ENCODE results near the gene CFAP210. TPM values are rescaled to one million over a fixed set of nuclear protein-coding genes. Genes with fewer than 3 reads are reported as not detected.

The CFAP210 gene
- total and polyA plus RNA-seq, 9 of the 15 experiments (the other 6 are each of a cell fraction or from before 2014, with no cell fraction given), result 0.75 to 3.6 (median 1.3) TPM

DNA sequence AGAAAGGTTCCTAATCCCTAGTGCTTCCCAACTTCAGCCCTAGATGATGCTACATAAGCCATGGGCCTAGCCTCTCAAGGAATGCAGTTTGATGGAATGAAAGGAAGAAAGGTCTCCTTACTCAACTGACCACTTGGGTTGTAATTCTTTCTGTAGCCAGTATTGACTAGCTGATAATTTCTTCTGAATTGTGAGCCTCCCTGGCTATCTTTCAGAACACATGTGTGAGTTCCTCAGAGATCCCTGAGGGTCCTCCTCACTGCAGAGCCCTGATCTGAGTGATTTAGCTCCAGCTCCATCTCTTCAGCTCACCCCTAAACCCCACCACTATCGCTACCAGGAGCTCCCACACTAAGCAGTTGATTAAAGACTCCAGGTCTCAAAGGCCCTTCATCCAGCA lies 31.5 kb downstream of the CFAP210 start:
- DNase-seq (ENCODE audit: extremely low read depth in 1 of 4, low spot score in 3 of 4) (peak; percentile 64 to 92 (median 80)), ATAC-seq (peak; percentile 71), FAIRE-seq (peak; percentile 82)
- intact Hi-C loops (cut with micrococcal nuclease), result loop anchor here (10.0 kb wide), 1 partner anchor 262 kb away; no protein-coding TSS in a partner anchor
- Histone ChIP-seq H3K4me1 (replicated peaks in 1 of 2; ENCODE audit: control insufficient read depth in 2 of 2, insufficient read depth in 2 of 2, low read length in 2 of 2) (peaks cover 10 to 57% of the 10 kb centered on the region in 2 experiments), H2AFZ (ENCODE audit: low read depth, low read length) (peak overlapping the region; percentile 0; the same call in 1 of the 2 replicates), H3K9me1 (ENCODE audit: control insufficient read depth, insufficient read depth, low read length) (no peaks in the 10 kb centered on the region), H3K27me3 (ENCODE audit: control insufficient read depth in 2 of 2, insufficient read depth in 2 of 2, low read length in 2 of 2) (no peaks in the 10 kb centered on the region), H3K79me2 (ENCODE audit: control insufficient read depth, insufficient read depth, low read length) (no peaks in the 10 kb centered on the region), H3K4me3 (no peak overlapping the region), H3K27ac (ENCODE audit: extremely low read depth, low read depth, low read length) (peak overlapping the region; percentile 53; the same call in 2 of the 3 replicates), H3K36me3 (ENCODE audit: control insufficient read depth, insufficient read depth, low read length) (no peaks in the 10 kb centered on the region), H4K20me1 (replicated peaks; ENCODE audit: control insufficient read depth, insufficient read depth, low read length) (no peaks in the 10 kb centered on the region), H3K9ac (ENCODE audit: insufficient read depth in 1 of 2, low read depth in 2 of 2, low read length in 2 of 2) (peak overlapping the region in 1 of 2 experiments; percentile 46; a peak in 1 of 4 replicates), H3K9me3 (replicated peaks; ENCODE audit: control insufficient read depth, insufficient read depth, low read depth, low read length) (no peaks in the 10 kb centered on the region), H3K4me2 (ENCODE audit: insufficient read depth, low read length) (peak overlapping the region; percentile 57)
- BruUV-seq (replicated peaks), result no TSS peak
- 7% methylated on average over 1 of the region's 1 CpG for WGBS (ENCODE audit: insufficient coverage, low coverage, missing lambda C conversion rate)
- ChIA-PET CTCF (ENCODE audit: low intra/inter-chr PET ratio) (interaction anchor here (0.6 to 0.7 kb wide), 2 partner anchors 130 to 140 kb away, joined by 3 read pairs; no protein-coding TSS in a partner anchor), POLR2A (interaction anchor here (0.9 kb wide), 1 partner anchor 17 kb away, joined by 4 read pairs; no protein-coding TSS in a partner anchor)
- in situ Hi-C loops (cut with MboI), result no loop called here
- no peak for TF ChIP-seq ZNF175 (CRISPR knock-in tag; IDR thresholded peaks at IDR 0.05; ENCODE audit: low read depth)
- no peak for TF ChIP-seq ZNF644 (tag; IDR thresholded peaks at IDR 0.05; ENCODE audit: low read depth)
- TF ChIP-seq, protein P1, sequence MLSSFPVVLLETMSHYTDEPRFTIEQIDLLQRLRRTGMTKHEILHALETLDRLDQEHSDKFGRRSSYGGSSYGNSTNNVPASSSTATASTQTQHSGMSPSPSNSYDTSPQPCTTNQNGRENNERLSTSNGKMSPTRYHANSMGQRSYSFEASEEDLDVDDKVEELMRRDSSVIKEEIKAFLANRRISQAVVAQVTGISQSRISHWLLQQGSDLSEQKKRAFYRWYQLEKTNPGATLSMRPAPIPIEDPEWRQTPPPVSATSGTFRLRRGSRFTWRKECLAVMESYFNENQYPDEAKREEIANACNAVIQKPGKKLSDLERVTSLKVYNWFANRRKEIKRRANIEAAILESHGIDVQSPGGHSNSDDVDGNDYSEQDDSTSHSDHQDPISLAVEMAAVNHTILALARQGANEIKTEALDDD (IDR thresholded peaks at IDR 0.05), result peak; percentile 74
- TF ChIP-seq NCOA1 (IDR thresholded peaks at IDR 0.05; ENCODE audit: low read depth), result peak; percentile 51; the same call in 1 of the 2 replicates
- peak; percentile 56 for TF ChIP-seq GATAD2B (IDR thresholded peaks at IDR 0.05; ENCODE audit: borderline replicate concordance)
- no peak for TF ChIP-seq MXI1 (IDR thresholded peaks at IDR 0.05; ENCODE audit: low read depth, low read length)
- no peak for TF ChIP-seq POLR2H (tag; IDR thresholded peaks at IDR 0.05; ENCODE audit: low read depth)
- TF ChIP-seq ZNF232 (CRISPR knock-in tag; IDR thresholded peaks at IDR 0.05), result no peak
- no peak for TF ChIP-seq ETS2 (tag; IDR thresholded peaks at IDR 0.05; ENCODE audit: borderline replicate concordance, poor library complexity, severe bottlenecking)
- peak; percentile 72 for TF ChIP-seq KLF16 (IDR thresholded peaks at IDR 0.05)
- TF ChIP-seq HDAC1 (IDR thresholded peaks at IDR 0.05), result peak in 1 of 2 experiments; percentile 46; a peak in 1 of 4 replicates
- TF ChIP-seq STAG1 (CRISPR knock-in tag; IDR thresholded peaks at IDR 0.05; ENCODE audit: borderline replicate concordance), result no peak
- TF ChIP-seq, protein P2, sequence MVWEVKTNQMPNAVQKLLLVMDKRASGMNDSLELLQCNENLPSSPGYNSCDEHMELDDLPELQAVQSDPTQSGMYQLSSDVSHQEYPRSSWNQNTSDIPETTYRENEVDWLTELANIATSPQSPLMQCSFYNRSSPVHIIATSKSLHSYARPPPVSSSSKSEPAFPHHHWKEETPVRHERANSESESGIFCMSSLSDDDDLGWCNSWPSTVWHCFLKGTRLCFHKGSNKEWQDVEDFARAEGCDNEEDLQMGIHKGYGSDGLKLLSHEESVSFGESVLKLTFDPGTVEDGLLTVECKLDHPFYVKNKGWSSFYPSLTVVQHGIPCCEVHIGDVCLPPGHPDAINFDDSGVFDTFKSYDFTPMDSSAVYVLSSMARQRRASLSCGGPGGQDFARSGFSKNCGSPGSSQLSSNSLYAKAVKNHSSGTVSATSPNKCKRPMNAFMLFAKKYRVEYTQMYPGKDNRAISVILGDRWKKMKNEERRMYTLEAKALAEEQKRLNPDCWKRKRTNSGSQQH (CRISPR knock-in tag; IDR thresholded peaks at IDR 0.05), result no peak
- TF ChIP-seq, protein P3, sequence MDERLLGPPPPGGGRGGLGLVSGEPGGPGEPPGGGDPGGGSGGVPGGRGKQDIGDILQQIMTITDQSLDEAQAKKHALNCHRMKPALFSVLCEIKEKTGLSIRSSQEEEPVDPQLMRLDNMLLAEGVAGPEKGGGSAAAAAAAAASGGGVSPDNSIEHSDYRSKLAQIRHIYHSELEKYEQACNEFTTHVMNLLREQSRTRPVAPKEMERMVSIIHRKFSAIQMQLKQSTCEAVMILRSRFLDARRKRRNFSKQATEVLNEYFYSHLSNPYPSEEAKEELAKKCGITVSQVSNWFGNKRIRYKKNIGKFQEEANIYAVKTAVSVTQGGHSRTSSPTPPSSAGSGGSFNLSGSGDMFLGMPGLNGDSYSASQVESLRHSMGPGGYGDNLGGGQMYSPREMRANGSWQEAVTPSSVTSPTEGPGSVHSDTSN (CRISPR knock-in tag; IDR thresholded peaks at IDR 0.05; ENCODE audit: low read depth), result no peak
- TF ChIP-seq, protein P3 (tag; conservative IDR thresholded peaks at IDR 0.05; ENCODE audit: low read depth), result peak; percentile 31; the same call in 1 of the 2 replicates
- TF ChIP-seq SOX6 (IDR thresholded peaks at IDR 0.05), result peak; percentile 61
- TF ChIP-seq ZNF12 (CRISPR knock-in tag; IDR thresholded peaks at IDR 0.05), result no peak
- TF ChIP-seq PHB2 (IDR thresholded peaks at IDR 0.05; ENCODE audit: low read depth), result peak; percentile 57; the same call in 1 of the 2 replicates
- TF ChIP-seq GATA2 (CRISPR knock-in tag; IDR thresholded peaks at IDR 0.05), result peak; percentile 75; the same call in 1 of the 2 replicates
- 0 out of 2 replicates have a peak, but pooled peaks have one; percentile 33 for TF ChIP-seq HDAC2 (IDR thresholded peaks at IDR 0.05)
